ENCODE results near the gene MYCN. TPM values are rescaled to one million over a fixed set of nuclear protein-coding genes. Genes with fewer than 3 reads are reported as not detected.

Gene MYCN
- total RNA-seq, 2 donors from 2014 or later, result 0.14 to 3.5 TPM

DNA sequence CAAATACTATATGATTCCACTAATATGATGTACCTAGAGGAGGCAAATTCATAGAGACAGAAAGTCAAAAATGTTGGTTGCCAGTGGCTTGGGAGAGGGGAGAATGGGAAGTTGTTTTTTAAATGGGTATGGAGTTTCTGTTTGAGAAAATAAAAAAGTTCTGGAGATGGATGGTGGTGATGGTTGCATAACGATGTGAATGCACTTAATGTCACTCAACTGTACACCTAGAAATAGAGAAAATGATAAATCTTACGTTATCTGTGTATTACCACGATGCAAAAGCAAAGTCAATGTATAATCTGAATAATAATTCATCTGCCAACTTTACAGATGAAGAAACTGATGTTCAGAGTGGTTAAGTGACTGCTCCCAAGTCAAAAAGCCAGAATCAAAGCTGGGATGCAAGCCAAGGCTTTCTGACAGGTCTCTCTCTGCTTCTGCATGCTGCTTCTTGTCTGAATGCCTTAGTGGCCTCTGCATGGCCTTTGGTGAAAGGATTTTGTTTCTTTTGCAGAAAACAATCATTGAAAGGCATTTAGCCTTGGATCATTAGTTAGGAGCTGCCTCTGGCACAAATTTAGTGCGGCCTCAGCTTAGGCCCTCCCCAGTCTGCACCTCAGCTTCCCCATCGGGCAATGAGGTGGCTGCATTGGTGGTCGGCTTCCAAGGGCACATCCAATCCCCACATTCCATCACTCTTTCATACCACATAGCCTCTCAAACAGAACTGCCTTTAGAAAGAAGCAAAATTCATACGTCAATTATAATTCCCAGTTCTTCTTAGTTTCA lies 46.5 kb upstream of the MYCN start:
- WGBS, result 48% methylated on average over 7 of the region's 7 CpGs
- H3K4me1 ChIP-seq (replicated peaks), result peaks cover 3% of the 10 kb centered on the region
- H3K9me3 ChIP-seq, result no peaks in the 10 kb centered on the region
- intact Hi-C loops (cut with DNase I), result no loop called here
- peak; percentile 42 for DNase-seq (ENCODE audit: low spot score)
- H3K36me3 ChIP-seq, result no peaks in the 10 kb centered on the region
- H3K27ac ChIP-seq, result no peak overlapping the region
- no peak overlapping the region for H3K4me3 ChIP-seq
- H3K27me3 ChIP-seq (replicated peaks; ENCODE audit: insufficient read depth), result no peaks in the 10 kb centered on the region
- TF ChIP-seq POLR2AphosphoS5 (IDR thresholded peaks at IDR 0.05), result no peak
- TF ChIP-seq, protein P1, sequence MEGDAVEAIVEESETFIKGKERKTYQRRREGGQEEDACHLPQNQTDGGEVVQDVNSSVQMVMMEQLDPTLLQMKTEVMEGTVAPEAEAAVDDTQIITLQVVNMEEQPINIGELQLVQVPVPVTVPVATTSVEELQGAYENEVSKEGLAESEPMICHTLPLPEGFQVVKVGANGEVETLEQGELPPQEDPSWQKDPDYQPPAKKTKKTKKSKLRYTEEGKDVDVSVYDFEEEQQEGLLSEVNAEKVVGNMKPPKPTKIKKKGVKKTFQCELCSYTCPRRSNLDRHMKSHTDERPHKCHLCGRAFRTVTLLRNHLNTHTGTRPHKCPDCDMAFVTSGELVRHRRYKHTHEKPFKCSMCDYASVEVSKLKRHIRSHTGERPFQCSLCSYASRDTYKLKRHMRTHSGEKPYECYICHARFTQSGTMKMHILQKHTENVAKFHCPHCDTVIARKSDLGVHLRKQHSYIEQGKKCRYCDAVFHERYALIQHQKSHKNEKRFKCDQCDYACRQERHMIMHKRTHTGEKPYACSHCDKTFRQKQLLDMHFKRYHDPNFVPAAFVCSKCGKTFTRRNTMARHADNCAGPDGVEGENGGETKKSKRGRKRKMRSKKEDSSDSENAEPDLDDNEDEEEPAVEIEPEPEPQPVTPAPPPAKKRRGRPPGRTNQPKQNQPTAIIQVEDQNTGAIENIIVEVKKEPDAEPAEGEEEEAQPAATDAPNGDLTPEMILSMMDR (IDR thresholded peaks at IDR 0.05), result no peak
- no peak for TF ChIP-seq POLR2A (IDR thresholded peaks at IDR 0.05)

DNA sequence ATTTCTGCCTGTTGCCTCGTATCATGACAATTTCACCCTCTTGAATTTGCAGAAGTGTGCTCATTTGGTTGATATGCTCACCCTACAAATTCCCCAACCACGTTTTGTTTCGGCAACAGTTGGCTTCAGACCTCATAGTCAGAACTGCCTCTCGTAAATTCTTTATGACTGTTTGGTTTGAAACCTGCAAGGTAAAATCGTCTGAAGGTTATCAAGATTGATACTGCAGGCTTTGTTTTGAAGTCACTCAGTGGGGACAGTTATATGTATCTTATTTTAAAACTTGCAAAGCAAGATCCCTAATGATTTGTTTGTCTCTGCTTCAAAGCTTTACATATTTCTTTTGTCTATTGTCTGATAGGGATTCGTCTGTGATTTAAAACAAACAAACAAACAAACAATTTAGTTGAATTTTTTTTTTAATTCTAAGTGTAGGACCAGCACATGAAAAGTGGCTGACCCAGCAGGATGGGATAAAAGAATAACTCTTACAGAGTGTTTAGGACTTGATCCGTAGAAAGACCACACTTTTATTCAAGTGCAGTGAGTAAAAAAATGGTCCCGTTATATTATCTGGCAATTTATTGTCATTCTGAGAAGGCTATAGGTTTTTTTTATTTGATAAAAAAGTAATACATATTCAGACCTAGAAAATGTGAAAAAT lies 45.7 kb upstream of the MYCN start:
- H3K9me3 ChIP-seq, result no peaks in the 10 kb centered on the region
- H3K4me1 ChIP-seq (replicated peaks), result peaks cover 3% of the 10 kb centered on the region
- TF ChIP-seq, protein P1 (IDR thresholded peaks at IDR 0.05), result peak in 1 of 4 experiments; percentile 5
- TF ChIP-seq POLR2AphosphoS5 (IDR thresholded peaks at IDR 0.05), result peak; percentile 77
- no peak for TF ChIP-seq POLR2A (IDR thresholded peaks at IDR 0.05)
- H3K4me3 ChIP-seq, result no peak overlapping the region
- H3K27ac ChIP-seq, result no peak overlapping the region
- peak; percentile 38 for DNase-seq (ENCODE audit: low spot score)
- H3K36me3 ChIP-seq, result no peaks in the 10 kb centered on the region
- H3K27me3 ChIP-seq (replicated peaks; ENCODE audit: insufficient read depth), result no peaks in the 10 kb centered on the region
- WGBS, result 33% methylated on average over 8 of the region's 8 CpGs
- intact Hi-C loops (cut with DNase I), result no loop called here

- H3K4me1 ChIP-seq (replicated peaks), result peaks cover 3% of the 10 kb centered on the region
- WGBS, result 64% methylated on average over 7 of the region's 7 CpGs
- no peak for DNase-seq (ENCODE audit: low spot score)
- no peak overlapping the region for H3K4me3 ChIP-seq
- no peaks in the 10 kb centered on the region for H3K27me3 ChIP-seq (replicated peaks; ENCODE audit: insufficient read depth)
- no peak overlapping the region for H3K27ac ChIP-seq
- no peak for TF ChIP-seq POLR2A (IDR thresholded peaks at IDR 0.05)
- no peak for TF ChIP-seq POLR2AphosphoS5 (IDR thresholded peaks at IDR 0.05)
- TF ChIP-seq, protein P1 (IDR thresholded peaks at IDR 0.05), result no peak
- intact Hi-C loops (cut with DNase I), result no loop called here
- no peaks in the 10 kb centered on the region for H3K9me3 ChIP-seq
- no peaks in the 10 kb centered on the region for H3K36me3 ChIP-seq
Observed at GRCh38 chr2:15895615-15896469, 44.5 kb upstream of the MYCN start.

DNA sequence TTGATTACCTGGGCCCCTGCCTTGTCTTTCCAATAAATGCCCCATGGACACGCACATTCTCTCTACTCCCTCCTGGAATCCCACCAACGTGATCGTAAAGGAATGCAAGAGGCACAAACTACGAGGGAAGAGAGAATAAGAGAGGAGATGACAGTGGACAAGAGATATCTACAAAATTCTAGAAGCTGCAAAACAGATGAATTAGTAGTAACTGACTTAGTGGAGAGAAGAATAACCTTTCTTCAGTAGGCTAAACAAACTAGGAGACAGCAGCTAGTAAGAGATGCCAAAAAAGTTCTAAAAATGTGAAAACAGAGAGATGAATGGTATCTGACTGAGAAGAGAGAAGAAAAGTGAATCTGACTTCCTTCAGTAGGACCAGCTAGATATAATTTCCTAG lies 43.5 kb upstream of the MYCN start:
- intact Hi-C loops (cut with DNase I), result no loop called here
- no peaks in the 10 kb centered on the region for H3K27me3 ChIP-seq (replicated peaks; ENCODE audit: insufficient read depth)
- H3K4me3 ChIP-seq, result no peak overlapping the region
- H3K9me3 ChIP-seq, result no peaks in the 10 kb centered on the region
- H3K36me3 ChIP-seq, result no peaks in the 10 kb centered on the region
- H3K27ac ChIP-seq, result no peak overlapping the region
- peaks cover under 1% of the 10 kb centered on the region for H3K4me1 ChIP-seq (replicated peaks)
- 92% methylated on average over 4 of the region's 4 CpGs for WGBS
- TF ChIP-seq, protein P1 (IDR thresholded peaks at IDR 0.05), result no peak
- TF ChIP-seq POLR2A (IDR thresholded peaks at IDR 0.05) (no peak), POLR2AphosphoS5 (IDR thresholded peaks at IDR 0.05) (no peak)
- no peak for DNase-seq (ENCODE audit: low spot score)

All from prostate gland (tissue), 2 donors.